ENCODE measurements around the gene PRKN. TPM values are rescaled to one million over a fixed set of nuclear protein-coding genes. Genes with fewer than 3 reads are reported as not detected.

PRKN gene
- total and polyA plus RNA-seq, 2 experiments from 2014 or later: 11.7 to 28.1 TPM

DNA sequence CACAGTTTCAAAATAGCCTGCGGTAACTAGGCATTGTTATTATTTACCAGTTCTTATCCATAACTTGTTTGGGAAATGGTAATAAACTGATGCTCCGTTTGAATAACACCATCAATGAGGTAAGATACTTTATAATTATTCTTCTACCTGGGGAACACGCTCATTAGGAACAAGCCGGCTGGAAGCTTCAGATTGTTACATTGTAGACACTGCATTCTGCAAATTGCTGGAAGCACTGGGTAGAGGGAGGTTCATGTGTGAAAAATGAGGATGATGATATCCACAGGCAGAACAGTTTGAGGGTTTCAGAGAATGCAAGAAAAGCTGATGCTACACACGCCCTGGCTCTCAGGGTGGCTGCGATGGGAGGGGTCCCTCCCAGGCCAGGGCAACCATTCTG lies 893.1 kb downstream of the PRKN start:
- TF ChIP-seq, protein P1, sequence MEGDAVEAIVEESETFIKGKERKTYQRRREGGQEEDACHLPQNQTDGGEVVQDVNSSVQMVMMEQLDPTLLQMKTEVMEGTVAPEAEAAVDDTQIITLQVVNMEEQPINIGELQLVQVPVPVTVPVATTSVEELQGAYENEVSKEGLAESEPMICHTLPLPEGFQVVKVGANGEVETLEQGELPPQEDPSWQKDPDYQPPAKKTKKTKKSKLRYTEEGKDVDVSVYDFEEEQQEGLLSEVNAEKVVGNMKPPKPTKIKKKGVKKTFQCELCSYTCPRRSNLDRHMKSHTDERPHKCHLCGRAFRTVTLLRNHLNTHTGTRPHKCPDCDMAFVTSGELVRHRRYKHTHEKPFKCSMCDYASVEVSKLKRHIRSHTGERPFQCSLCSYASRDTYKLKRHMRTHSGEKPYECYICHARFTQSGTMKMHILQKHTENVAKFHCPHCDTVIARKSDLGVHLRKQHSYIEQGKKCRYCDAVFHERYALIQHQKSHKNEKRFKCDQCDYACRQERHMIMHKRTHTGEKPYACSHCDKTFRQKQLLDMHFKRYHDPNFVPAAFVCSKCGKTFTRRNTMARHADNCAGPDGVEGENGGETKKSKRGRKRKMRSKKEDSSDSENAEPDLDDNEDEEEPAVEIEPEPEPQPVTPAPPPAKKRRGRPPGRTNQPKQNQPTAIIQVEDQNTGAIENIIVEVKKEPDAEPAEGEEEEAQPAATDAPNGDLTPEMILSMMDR (IDR thresholded peaks at IDR 0.05; ENCODE audit: low read depth, low read length): no peak
- H3K4me3 ChIP-seq: no peak overlapping the region
- peaks cover 17% of the 10 kb centered on the region for H3K4me1 ChIP-seq (ENCODE audit: low read depth)
- no peaks in the 10 kb centered on the region for H3K9me3 ChIP-seq (ENCODE audit: low read depth)
- no peaks in the 10 kb centered on the region for H3K27me3 ChIP-seq
- no peaks in the 10 kb centered on the region for H3K36me3 ChIP-seq
- no peak for DNase-seq (ENCODE audit: low read depth in 1 of 2, low spot score in 1 of 2)
- H3K27ac ChIP-seq: no peak overlapping the region

DNA sequence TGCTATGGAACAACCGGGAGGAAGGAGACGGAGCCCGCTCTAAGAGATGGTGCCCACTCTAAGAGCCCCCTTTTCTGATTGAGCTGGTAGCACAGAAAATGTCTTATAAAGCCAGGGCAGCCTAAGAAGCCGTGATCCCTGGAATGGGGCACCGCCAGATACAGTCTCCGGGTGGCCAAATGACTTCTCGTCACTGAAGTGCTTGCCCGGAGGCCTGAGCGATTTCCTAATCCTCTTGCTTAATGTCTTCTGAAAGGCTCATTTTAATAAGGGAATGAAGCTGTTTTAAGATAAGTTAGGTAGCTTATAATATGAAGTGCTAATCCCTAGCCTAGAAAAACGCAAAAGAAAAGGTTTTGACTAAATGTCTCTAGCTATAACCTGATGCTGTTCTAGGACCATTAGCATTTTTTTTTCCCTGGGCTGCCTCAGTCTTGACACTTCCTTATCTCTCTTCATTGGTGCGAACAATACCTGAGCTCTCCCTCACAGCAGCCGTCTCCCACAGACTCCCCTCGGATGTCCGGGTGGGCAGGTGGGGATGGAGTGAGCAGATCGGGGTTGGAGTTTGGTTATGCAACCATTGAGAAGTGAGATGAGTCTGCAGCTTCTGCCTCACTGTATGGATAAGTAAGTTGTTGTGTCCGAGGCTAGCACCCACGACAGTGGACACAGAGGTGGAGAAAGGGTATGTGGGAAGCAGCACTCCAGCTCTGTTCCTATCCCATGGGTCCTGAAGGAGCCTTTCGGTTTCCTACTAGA lies 894.3 kb downstream of the PRKN start:
- H3K27ac ChIP-seq: no peak overlapping the region
- peaks cover 8% of the 10 kb centered on the region for H3K4me1 ChIP-seq (ENCODE audit: low read depth)
- H3K36me3 ChIP-seq: no peaks in the 10 kb centered on the region
- DNase-seq (ENCODE audit: low read depth in 1 of 2, low spot score in 1 of 2): no peak
- no peaks in the 10 kb centered on the region for H3K9me3 ChIP-seq (ENCODE audit: low read depth)
- no peaks in the 10 kb centered on the region for H3K27me3 ChIP-seq
- TF ChIP-seq, protein P1 (IDR thresholded peaks at IDR 0.05; ENCODE audit: low read depth, low read length): no peak
- H3K4me3 ChIP-seq: no peak overlapping the region

DNA sequence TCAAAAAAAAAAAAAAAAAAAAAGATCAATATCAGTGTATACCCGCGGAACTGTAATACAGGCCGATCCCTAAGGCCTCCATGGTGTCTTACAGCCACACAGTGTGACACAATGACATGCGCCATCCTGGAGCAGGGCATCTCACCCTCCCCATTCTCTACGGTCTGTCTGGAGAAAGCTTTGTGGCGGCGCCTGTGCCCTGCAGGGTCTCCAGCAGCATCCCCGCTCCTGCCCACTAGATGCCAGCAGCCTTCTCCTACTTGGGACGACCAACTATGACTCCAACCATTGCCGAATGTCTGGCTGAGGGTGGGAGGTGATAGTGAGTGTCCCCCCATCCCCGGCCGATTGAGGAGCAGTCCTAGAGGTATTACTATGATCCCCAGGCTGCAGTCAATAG lies 894.9 kb downstream of the PRKN start:
- Histone ChIP-seq H3K27ac (no peak overlapping the region), H3K27me3 (no peaks in the 10 kb centered on the region), H3K4me1 (ENCODE audit: low read depth) (peaks cover 6% of the 10 kb centered on the region), H3K9me3 (ENCODE audit: low read depth) (no peaks in the 10 kb centered on the region), H3K36me3 (no peaks in the 10 kb centered on the region), H3K4me3 (no peak overlapping the region)
- TF ChIP-seq, protein P1 (IDR thresholded peaks at IDR 0.05; ENCODE audit: low read depth, low read length): no peak
- DNase-seq (ENCODE audit: low read depth in 1 of 2, low spot score in 1 of 2): no peak

DNA sequence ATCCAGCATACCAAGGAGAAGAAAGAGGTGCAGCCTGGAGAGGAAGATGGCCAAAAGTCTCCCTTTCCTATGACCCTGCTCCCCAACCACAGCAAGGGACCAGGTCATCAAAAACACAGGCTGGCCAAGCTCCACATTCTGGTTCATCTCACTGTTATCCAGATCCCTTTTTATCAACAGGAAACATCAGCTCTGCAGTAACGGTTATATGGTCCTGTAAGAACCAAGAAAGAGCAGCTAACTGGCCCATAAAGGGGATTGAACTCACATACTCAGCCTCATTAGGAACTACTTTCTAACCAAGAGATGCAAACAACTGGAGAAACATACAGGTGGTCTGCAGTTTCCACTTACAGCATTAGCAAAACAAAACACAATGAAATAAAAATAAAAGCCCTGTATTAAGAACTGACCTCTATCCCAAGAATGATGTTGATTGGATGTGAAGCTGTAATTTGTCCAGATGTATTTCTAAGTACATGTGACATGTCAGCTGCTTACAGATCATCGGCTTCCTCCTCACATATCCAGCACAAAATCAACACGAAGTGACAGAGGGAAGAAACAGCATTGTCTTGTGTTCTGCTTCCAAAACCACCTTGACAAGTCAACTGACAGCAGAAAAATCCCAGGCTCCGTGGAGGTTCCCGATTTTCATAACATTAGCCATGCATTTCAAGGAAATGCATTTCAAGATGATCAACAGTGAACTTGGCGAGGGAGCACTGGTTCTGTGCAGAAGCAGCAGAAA lies 896.5 kb downstream of the PRKN start:
- Histone ChIP-seq H3K4me1 (ENCODE audit: low read depth) (peaks cover 2% of the 10 kb centered on the region), H3K27ac (no peak overlapping the region), H3K36me3 (no peaks in the 10 kb centered on the region), H3K4me3 (no peak overlapping the region), H3K27me3 (no peaks in the 10 kb centered on the region), H3K9me3 (ENCODE audit: low read depth) (no peaks in the 10 kb centered on the region)
- DNase-seq (ENCODE audit: low read depth in 1 of 2, low spot score in 1 of 2): no peak
- TF ChIP-seq, protein P1 (IDR thresholded peaks at IDR 0.05; ENCODE audit: low read depth, low read length): no peak

DNA sequence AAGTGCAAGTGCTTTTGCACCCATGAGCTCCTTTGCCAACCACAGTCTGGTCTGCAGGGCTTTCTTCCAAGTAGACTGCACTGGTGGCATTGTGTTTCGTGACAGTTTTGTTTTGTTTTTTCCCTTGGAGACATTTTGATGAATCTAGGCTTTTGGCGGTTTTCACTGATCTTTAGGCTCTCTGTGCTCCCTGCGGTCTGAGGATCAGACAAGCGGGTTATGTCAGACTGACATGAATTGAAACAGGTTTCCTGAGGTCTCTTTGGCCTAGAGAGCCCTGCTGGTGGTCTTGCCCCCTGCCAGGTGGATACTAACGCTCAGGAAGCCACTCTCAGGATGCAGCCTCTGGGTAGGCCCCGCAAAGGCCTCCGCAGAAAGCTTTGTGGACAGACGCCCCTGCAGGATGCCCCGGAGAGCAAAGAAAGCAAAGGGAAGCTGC lies 898.3 kb downstream of the PRKN start:
- no peak for DNase-seq (ENCODE audit: low read depth in 1 of 2, low spot score in 1 of 2)
- Histone ChIP-seq H3K27ac (no peak overlapping the region), H3K4me3 (no peak overlapping the region)

More for the DNA sequence above, 898.3 kb downstream of the PRKN start:
- Histone ChIP-seq H3K4me1 (ENCODE audit: low read depth) (no peaks in the 10 kb centered on the region), H3K9me3 (ENCODE audit: low read depth) (no peaks in the 10 kb centered on the region), H3K27me3 (no peaks in the 10 kb centered on the region), H3K36me3 (no peaks in the 10 kb centered on the region)
- TF ChIP-seq, protein P1 (IDR thresholded peaks at IDR 0.05; ENCODE audit: low read depth, low read length): no peak
